ENCODE data around the gene ABHD1. TPM values are rescaled to one million over a fixed set of nuclear protein-coding genes. Genes with fewer than 3 reads are reported as not detected.
A peak's percentile ranks its signal among the peaks of the same experiment; 100 is the strongest.

The ABHD1 gene
- total RNA-seq, 4 donors from 2014 or later: 0.61 to 2.3 (median 1.2) TPM

GRCh38 chr2:27086724-27087593 lies 36.7 kb upstream of the ABHD1 start, which contains the start of gene KHK:
Gene KHK, plus strand, starts transcription at chr2:27086772. Its CDS starts 488 bp downstream, at chr2:27087260.
- no peak for ATAC-seq
- Histone ChIP-seq H3K36me3 (no peaks in the 10 kb centered on the region), H3K4me3 (peak within 1 kb of the TSS; percentile 70 to 95 (median 86)), H3K27ac (peak within 1 kb of the TSS; percentile 88 to 97 (median 94)), H3K9me3 (no peaks in the 10 kb centered on the region), H3K27me3 (no peaks in the 10 kb centered on the region), H3K4me1 (peaks cover 19 to 34% of the 10 kb centered on the region in 2 donors)
- in situ Hi-C loops (cut with MboI; ENCODE audit: low sequenced_read_pairs in 4 of 4) (loop anchor here (5.0 to 10.0 kb wide), 3 partner anchors 52 to 122 kb away; partner anchors contain the start of genes TMEM214 (in 3 of the 4) and MAPRE3 (in 1 of the 4)), intact Hi-C loops (cut with DNase I; ENCODE audit: low total_unique reads) (loop anchor here (1.0 to 10.0 kb wide), 5 partner anchors 16 to 288 kb away; partner anchors contain the start of genes ATRAID, EIF2B4, OST4 and SLC5A6)
- DNase-seq: peak in 1 of 2 donors; percentile 41
- TF ChIP-seq POLR2A (IDR thresholded peaks at IDR 0.05) (no peak), CTCF (IDR thresholded peaks at IDR 0.05 in 4 of 5, conservative IDR thresholded peaks at IDR 0.05 in 1 of 5) (no peak)

GRCh38 chr2:27087823-27088410 lies 35.7 kb upstream of the ABHD1 start:
- Histone ChIP-seq H3K9me3 (no peaks in the 10 kb centered on the region), H3K27ac (no peak overlapping the region), H3K4me1 (peaks cover 13 to 24% of the 10 kb centered on the region in 2 donors), H3K27me3 (no peaks in the 10 kb centered on the region), H3K36me3 (no peaks in the 10 kb centered on the region), H3K4me3 (no peak overlapping the region)
- in situ Hi-C loops (cut with MboI; ENCODE audit: low sequenced_read_pairs in 4 of 4) (loop anchor here (5.0 to 10.0 kb wide), 3 partner anchors 53 to 123 kb away; partner anchors contain the start of genes TMEM214 (in 3 of the 4) and MAPRE3 (in 1 of the 4)), intact Hi-C loops (cut with DNase I; ENCODE audit: low total_unique reads) (loop anchor here (5.0 to 10.0 kb wide), 2 partner anchors 56 to 287 kb away; partner anchors contain the start of genes EIF2B4, SNX17 and TMEM214)
- TF ChIP-seq POLR2A (IDR thresholded peaks at IDR 0.05) (no peak), CTCF (IDR thresholded peaks at IDR 0.05 in 4 of 5, conservative IDR thresholded peaks at IDR 0.05 in 1 of 5) (no peak)
- no peak for ATAC-seq
- DNase-seq: no peak

- DNase-seq (no peak), ATAC-seq (no peak)
- Histone ChIP-seq H3K27ac (no peak overlapping the region), H3K9me3 (no peaks in the 10 kb centered on the region), H3K27me3 (no peaks in the 10 kb centered on the region), H3K36me3 (no peaks in the 10 kb centered on the region), H3K4me3 (no peak overlapping the region), H3K4me1 (peaks cover 13 to 22% of the 10 kb centered on the region in 2 donors)
- in situ Hi-C loops (cut with MboI; ENCODE audit: low sequenced_read_pairs in 4 of 4) (loop anchor here (5.0 to 10.0 kb wide), 3 partner anchors 54 to 124 kb away; partner anchors contain the start of genes TMEM214 (in 3 of the 4) and MAPRE3 (in 1 of the 4)), intact Hi-C loops (cut with DNase I; ENCODE audit: low total_unique reads) (loop anchor here (5.0 to 10.0 kb wide), 2 partner anchors 56 to 286 kb away; partner anchors contain the start of genes EIF2B4, SNX17 and TMEM214)
- TF ChIP-seq CTCF (IDR thresholded peaks at IDR 0.05 in 4 of 5, conservative IDR thresholded peaks at IDR 0.05 in 1 of 5): no peak
- TF ChIP-seq POLR2A (IDR thresholded peaks at IDR 0.05): no peak
These were observed 35.0 kb upstream of the ABHD1 start for GRCh38 chr2:27088634-27089033.

- in situ Hi-C loops (cut with MboI; ENCODE audit: low sequenced_read_pairs in 4 of 4): loop anchor here (5.0 to 10.0 kb wide), 3 partner anchors 55 to 125 kb away; partner anchors contain the start of genes TMEM214 (in 3 of the 4) and MAPRE3 (in 1 of the 4)
- intact Hi-C loops (cut with DNase I; ENCODE audit: low total_unique reads): loop anchor here (5.0 to 10.0 kb wide), 2 partner anchors 57 to 285 kb away; partner anchors contain the start of genes EIF2B4, SNX17 and TMEM214
- Histone ChIP-seq H3K27me3 (no peaks in the 10 kb centered on the region), H3K9me3 (no peaks in the 10 kb centered on the region), H3K4me3 (no peak overlapping the region), H3K36me3 (no peaks in the 10 kb centered on the region), H3K4me1 (peaks cover 13 to 17% of the 10 kb centered on the region in 2 donors), H3K27ac (no peak overlapping the region)
- no peak for DNase-seq
- TF ChIP-seq POLR2A (IDR thresholded peaks at IDR 0.05) (no peak), CTCF (IDR thresholded peaks at IDR 0.05 in 4 of 5, conservative IDR thresholded peaks at IDR 0.05 in 1 of 5) (no peak)
- ATAC-seq: no peak
These were observed 34.3 kb upstream of the ABHD1 start for GRCh38 chr2:27089111-27089954.
